HG02642 (cell line): ENCODE data around the gene CYB5A.

Experiments used
- ATAC-seq: cut with Tn5 transposase; IDR thresholded peaks from one replicate; pipeline ENCODE4 v1.9.1; 2021; ENCODE audit warnings: mild to moderate bottlenecking; ENCODE audit not compliant: unreplicated experiment, poor library complexity

Gene CYB5A

GRCh38 chr18:74225193-74225840 lies 66.4 kb downstream of the CYB5A start:
- ATAC-seq = no peak

- ATAC-seq = no peak
These were observed 68.9 kb downstream of the CYB5A start for GRCh38 chr18:74222710-74223494.

- ATAC-seq = no peak
These were observed 70.7 kb downstream of the CYB5A start for GRCh38 chr18:74221081-74221480.

GRCh38 chr18:74219056-74219455 lies 72.7 kb downstream of the CYB5A start:
- ATAC-seq = no peak

GRCh38 chr18:74217476-74218143 lies 74.2 kb downstream of the CYB5A start:
- ATAC-seq = no peak

GRCh38 chr18:74216661-74217110 lies 75.1 kb downstream of the CYB5A start:
- ATAC-seq = no peak

- ATAC-seq = no peak
These were observed 75.9 kb downstream of the CYB5A start for GRCh38 chr18:74215863-74216262.

GRCh38 chr18:74213429-74213828 lies 78.3 kb downstream of the CYB5A start:
- ATAC-seq = no peak

- ATAC-seq = no peak
These were observed 87.1 kb downstream of the CYB5A start for GRCh38 chr18:74204526-74205152.

GRCh38 chr18:74203811-74204210 lies 88.0 kb downstream of the CYB5A start:
- no peak for ATAC-seq
